HAP-1 (cell line): Measurements from ENCODE around the gene SHLD1.
"Not testable (repeated sequence)": the region's sequence is repeated elsewhere in the genome, so short reads cannot be mapped to it uniquely, and the experiment has no call there.

Experiments
- DNase-seq, 2 experiments: peaks; one replicate each; pipeline ENCODE4 v3.0.0-alpha.2; 2016 to 2020; ENCODE audit warnings: low spot score in 2 of 2
- H3K27me3 ChIP-seq: fragments of 250-450 bp; sonication (Bioruptor Pico); 2 replicates; pipeline ENCODE4 v1.5.1; 2020; ENCODE audit warnings: low read depth, mild to moderate bottlenecking, moderate library complexity
- H3K36me3 ChIP-seq: fragments of 250-450 bp; sonication (Bioruptor Pico); replicated peaks from 2 replicates; pipeline ENCODE4 v1.5.1; 2020; ENCODE audit warnings: mild to moderate bottlenecking
- H3K4me1 ChIP-seq: fragments of 250-450 bp; sonication (Bioruptor Pico); 2 replicates; pipeline ENCODE4 v1.5.1; 2020; ENCODE audit warnings: mild to moderate bottlenecking
- H3K4me3 ChIP-seq: fragments of 250-450 bp; sonication (Bioruptor Pico); 2 replicates; pipeline ENCODE4 v1.5.1; 2020; ENCODE audit warnings: mild to moderate bottlenecking, moderate library complexity
- H3K9me3 ChIP-seq: fragments of 250-450 bp; sonication (Bioruptor Pico); 2 replicates; pipeline ENCODE4 v1.5.1; 2020; ENCODE audit warnings: mild to moderate bottlenecking, moderate library complexity
- in situ Hi-C: fragments of 300-500 bp; cut with MboI; formaldehyde crosslinking; loops from 3 replicates; pipeline ENCODE4 v1.14.3; 2020; ENCODE audit warnings: low sequenced_read_pairs, inconsistent platforms, mixed read lengths

SHLD1 gene

DNA sequence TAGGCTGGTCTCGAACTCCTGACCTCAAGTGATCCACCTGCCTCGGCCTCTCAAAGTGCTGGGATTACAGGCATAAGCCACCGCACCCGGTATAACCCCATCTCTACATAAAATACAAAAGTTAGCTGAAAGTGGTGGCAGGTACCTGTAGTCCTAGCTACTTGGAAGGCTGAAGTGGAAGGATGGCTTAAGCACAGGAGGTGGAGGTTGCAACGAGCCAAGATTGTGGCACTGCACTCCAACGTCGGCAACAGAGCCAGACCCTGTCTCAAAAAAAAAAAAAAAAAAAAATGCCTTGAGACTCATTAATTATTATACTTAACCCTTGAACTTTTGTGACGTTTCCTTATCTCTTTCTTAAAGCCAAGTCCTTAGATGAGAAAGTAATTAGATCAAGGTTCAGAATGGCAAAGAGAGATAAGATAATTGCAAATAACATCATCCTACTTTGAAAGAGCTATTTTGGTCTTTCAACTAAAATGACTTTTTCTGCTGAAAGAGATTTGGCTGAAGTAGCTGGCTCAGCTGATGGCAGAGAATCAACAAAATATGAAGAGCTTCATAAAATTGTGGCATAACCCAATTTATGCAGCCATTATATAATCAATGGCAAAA, 4.7 kb upstream of the SHLD1 start:
- H3K4me1 ChIP-seq, result peaks cover 4% of the 10 kb centered on the region
- no peak overlapping the region for H3K4me3 ChIP-seq
- no peaks in the 10 kb centered on the region for H3K27me3 ChIP-seq
- no peaks in the 10 kb centered on the region for H3K36me3 ChIP-seq
- H3K9me3 ChIP-seq, result no peaks in the 10 kb centered on the region
- in situ Hi-C loops, result no loop called here
- DNase-seq, result no peak

DNA sequence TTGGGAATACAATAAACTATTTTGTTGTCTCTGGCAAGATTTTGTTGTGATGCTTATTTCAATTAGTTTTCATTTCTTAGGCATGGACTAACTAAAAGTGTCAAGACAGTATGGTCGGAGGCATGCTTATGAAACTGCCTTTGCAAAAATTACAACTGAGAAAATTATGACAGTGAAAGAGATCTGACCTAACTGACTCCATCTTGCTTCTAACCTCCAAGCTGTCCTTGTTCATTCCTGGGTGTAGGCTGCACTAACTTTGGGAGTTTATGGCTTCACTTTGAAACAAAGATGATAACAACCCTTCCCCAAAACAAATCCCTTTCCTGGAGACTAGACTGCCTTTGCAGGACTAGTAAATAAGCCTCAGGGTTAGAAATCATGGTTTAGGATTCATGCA, 4.1 kb upstream of the SHLD1 start:
- Histone ChIP-seq H3K9me3 (no peaks in the 10 kb centered on the region), H3K27me3 (no peaks in the 10 kb centered on the region)
- DNase-seq, result no peak

DNA sequence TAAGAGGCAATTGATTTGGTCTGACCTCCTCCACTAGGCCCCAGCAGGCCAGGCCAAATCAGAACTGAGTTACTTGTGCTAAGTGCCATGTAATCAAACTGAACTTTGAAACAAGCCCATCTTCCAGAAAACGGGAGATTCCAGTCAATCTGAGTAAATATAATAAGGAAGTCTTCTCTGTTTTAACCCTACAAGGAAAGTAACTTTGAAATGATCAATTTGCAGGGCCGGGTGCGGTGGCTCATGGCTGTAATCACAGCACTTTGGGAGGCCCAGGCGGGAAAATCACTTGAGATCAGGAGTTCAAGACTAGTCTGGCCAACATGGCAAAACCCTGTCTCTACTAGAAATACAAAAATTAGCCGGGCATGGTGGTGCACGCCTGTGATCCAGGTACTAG, 2.0 kb upstream of the SHLD1 start:
- H3K36me3 ChIP-seq, result no peaks in the 10 kb centered on the region
- peaks cover 7% of the 10 kb centered on the region for H3K4me1 ChIP-seq
- no peak for DNase-seq
- in situ Hi-C loops, result no loop called here
- no peaks in the 10 kb centered on the region for H3K9me3 ChIP-seq
- H3K27me3 ChIP-seq, result no peaks in the 10 kb centered on the region
- no peak overlapping the region for H3K4me3 ChIP-seq

More for the DNA sequence above, 4.1 kb upstream of the SHLD1 start:
- Histone ChIP-seq H3K4me3 (no peak overlapping the region), H3K4me1 (peaks cover 6% of the 10 kb centered on the region), H3K36me3 (no peaks in the 10 kb centered on the region)
- in situ Hi-C loops, result no loop called here

DNA sequence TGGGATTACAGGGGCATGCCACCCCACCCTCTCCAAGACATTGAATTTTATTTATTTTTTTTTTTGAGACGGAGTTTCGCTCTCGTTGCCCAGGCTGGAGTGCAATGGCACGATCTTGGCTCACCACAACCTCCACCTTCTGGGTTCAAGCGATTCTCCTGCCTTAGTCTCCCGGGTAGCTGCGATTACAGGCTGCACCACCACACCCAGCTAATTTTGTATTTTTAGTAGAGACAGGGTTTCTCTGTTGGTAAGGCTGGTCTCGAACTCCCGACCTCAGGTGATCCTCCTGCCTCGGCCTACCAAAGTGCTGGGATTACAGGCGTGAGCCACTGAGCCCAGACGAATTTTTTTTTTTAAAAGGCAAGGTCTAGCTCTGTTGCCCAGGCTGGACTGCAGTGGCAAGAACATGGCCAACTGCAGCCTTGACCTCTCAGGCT, 669 bp upstream of the SHLD1 start:
- in situ Hi-C loops, H3K4me1 ChIP-seq, H3K9me3 ChIP-seq, H3K4me3 ChIP-seq, H3K36me3 ChIP-seq, DNase-seq, H3K27me3 ChIP-seq: not testable (repeated sequence)

DNA sequence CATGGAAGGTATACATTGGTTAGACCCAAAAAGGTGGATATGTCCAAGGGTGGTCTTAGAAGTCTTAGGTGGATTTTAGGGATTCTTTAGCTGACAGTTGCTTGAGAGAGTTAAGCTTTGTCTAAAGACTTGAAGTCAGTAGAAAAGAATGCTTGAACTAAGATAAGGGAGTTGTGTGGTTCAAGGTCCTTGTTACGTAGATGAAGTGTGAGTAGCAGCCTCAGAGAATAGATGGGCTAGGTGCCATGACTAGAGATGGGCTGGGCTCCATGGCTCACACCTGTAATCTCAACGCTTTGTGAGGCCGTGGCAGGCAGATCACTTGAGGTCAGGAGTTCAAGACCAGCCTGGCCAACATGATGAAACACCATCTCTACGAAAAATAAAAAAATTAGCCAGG, 1.7 kb downstream of the SHLD1 start:
- peaks cover 7% of the 10 kb centered on the region for H3K4me1 ChIP-seq
- DNase-seq, result no peak
- no peak overlapping the region for H3K4me3 ChIP-seq

DNA sequence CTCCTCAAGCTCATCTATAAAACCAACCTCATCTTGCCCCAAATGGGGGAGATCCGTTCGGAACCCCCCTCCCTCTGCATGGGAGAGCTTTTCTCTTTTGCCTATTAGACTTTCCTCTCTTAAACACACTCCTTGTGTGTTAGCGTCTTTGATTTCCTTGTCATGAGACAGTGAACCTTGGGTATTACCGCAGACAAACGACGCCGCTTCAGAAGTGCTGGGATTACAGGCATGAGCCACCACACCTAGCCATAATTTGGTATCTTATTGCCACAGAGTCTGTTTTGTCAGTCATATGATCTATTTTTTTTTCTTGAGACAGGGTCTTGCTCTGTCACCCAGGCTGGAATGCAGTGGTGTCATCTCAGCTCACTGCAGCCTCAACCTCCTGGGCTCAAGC, 3.6 kb downstream of the SHLD1 start:
- H3K36me3 ChIP-seq, result no peaks in the 10 kb centered on the region
- no peak for DNase-seq
- no peaks in the 10 kb centered on the region for H3K27me3 ChIP-seq
- H3K4me3 ChIP-seq, result no peak overlapping the region
- no peaks in the 10 kb centered on the region for H3K9me3 ChIP-seq
- H3K4me1 ChIP-seq, result peaks cover 7% of the 10 kb centered on the region
- in situ Hi-C loops, result no loop called here

More for the DNA sequence above, 1.7 kb downstream of the SHLD1 start:
- no peaks in the 10 kb centered on the region for H3K27me3 ChIP-seq
- H3K9me3 ChIP-seq, result no peaks in the 10 kb centered on the region
- H3K36me3 ChIP-seq, result no peaks in the 10 kb centered on the region
- in situ Hi-C loops, result no loop called here

DNA sequence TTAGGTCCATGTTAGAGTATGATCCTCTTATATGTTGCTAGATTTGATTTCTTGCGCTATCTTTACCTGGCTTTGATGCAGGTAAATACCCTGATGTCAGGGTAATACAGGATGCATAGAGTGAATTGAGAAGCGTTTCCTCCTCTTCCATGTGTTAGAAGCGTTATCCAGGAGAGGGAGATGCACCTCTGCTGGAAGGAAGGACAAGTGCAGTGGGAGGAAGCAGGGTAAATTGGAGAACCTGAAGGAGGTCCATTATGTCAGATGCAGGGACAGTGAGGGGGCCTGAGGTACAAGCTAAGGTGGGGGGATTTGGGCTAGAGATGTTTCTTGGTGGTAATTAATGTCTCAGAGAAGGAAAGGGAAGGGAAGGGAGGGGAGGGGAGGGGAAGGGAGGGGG, 7.7 kb downstream of the SHLD1 start:
- H3K9me3 ChIP-seq, result no peaks in the 10 kb centered on the region
- no peak overlapping the region for H3K4me3 ChIP-seq
- in situ Hi-C loops, result no loop called here
- H3K27me3 ChIP-seq, result no peaks in the 10 kb centered on the region
- H3K4me1 ChIP-seq, result no peaks in the 10 kb centered on the region
- H3K36me3 ChIP-seq, result no peaks in the 10 kb centered on the region
- DNase-seq, result no peak

DNA sequence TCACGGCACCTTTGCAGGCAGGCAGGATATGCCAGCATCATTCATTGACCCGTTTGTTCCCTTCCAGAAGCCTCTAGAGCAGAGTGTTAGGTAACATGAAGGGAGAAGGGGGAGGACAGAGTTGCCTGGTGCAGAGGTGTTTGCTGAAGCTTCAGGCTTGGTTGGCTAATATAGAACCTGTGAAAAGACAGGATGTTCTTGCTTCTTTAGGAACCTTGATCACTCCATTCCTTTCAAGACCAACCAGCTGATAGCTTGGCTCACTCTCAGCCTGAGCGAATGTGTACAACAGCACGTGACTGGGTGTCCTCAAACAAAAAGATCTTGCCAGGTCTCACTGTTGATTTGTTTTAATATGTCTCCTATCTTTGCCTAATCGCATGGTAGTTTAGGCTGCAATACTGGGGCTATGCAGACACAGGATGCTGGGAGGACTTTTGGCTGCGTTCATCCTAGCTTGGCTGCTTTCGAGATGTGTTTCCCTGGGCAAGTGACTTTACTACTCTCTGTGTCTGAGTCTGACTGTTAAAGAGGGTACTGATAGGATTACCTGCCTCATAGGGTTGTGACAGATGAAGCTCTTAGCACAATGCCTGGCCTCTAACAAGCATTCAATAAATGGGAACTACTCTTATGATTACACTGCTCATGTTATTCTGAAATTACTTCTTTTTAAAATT, 16.0 kb downstream of the SHLD1 start:
- no peaks in the 10 kb centered on the region for H3K4me1 ChIP-seq
- in situ Hi-C loops, result no loop called here

DNA sequence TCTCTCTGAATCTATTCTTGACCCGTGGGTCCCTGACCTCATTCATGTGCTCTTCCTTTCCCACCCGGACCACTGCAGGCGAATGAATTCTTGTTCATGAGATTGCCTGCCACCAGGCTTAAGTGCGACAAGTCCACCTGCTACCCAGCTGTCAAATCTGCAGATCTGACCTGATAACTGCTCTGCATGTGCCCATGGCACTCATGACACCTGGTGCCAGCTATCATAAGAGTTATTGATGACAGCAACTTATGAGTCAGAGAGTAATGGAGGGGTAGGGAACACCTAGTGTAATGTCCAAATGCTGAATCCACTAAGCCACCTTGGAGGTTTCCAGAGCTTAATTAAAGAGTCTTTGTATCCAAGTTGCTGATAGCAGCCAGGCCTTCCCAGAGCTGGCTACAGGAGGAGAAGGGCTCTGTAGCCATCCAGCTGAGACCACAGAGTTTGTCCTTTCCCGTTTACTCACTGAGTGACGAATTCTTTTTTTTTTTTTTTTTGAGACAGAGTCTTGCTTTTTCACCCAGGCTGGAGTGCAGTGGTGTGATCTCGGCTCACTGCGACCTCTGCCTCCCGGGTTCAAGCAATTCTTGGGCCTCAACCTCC, 17.4 kb downstream of the SHLD1 start:
- Histone ChIP-seq H3K36me3 (no peaks in the 10 kb centered on the region), H3K27me3 (no peaks in the 10 kb centered on the region), H3K9me3 (no peaks in the 10 kb centered on the region), H3K4me3 (no peak overlapping the region), H3K4me1 (no peaks in the 10 kb centered on the region)
- in situ Hi-C loops, result no loop called here
- DNase-seq, result no peak

More for the DNA sequence above, 16.0 kb downstream of the SHLD1 start:
- Histone ChIP-seq H3K4me3 (no peak overlapping the region), H3K9me3 (no peaks in the 10 kb centered on the region), H3K36me3 (no peaks in the 10 kb centered on the region), H3K27me3 (no peaks in the 10 kb centered on the region)
- DNase-seq, result no peak

DNA sequence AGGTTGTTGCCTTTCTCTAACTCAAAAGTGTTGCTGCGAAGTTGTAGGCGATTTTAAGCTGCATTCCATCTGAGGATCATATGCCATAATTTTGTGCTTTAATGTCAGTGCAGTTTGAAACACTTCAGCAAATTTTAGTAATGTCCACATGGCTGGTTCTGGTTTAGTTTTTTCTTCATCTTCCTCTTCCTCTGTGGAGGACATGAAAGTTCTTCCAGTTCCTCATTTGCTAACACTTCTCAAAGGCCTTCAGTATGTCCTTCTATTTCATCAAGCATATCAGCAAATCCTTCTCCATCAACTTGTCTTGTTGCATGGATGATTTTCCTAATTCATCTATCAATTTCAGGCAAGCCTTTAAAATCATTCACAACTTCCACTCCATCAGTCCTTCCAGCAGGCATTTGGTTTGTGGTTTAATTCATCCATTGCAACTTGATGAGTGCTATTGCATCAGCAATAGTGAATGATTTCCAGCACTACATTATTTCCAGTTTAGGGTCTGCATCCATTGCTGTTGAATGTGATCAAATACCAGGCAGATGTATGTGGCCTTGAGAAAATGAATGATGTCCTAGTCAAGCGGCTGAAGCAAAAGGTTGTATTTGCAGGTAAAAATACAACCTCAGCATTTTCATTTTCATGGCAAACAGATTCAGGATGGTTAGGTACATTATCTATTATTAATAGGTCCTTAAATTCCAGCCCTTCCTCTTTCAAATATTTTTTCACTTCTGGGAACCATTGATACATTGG, 20.2 kb downstream of the SHLD1 start:
- H3K36me3 ChIP-seq, result no peaks in the 10 kb centered on the region; the same call in none of the 2 replicates
- in situ Hi-C loops, result no loop called here
- H3K4me3 ChIP-seq, result no peak overlapping the region
- H3K27me3 ChIP-seq, result no peaks in the 10 kb centered on the region
- H3K4me1 ChIP-seq, result no peaks in the 10 kb centered on the region
- DNase-seq, result no peak
- no peaks in the 10 kb centered on the region for H3K9me3 ChIP-seq

DNA sequence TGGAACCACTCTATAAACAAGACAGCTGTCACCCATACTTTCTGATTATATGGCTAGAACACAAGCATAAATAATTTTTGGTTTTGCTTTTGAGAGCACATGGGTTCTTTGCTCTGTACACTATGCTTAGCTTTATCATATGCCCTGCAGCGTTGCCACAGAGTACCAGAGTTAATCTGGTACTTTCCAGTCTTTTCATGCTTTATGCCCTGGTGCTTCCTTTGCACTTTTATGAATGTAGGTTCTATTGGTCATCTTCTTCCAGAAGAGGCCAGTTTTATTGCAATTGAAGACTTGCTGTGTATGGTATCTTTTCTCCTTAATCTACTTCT, 20.8 kb downstream of the SHLD1 start:
- no peak for DNase-seq
- in situ Hi-C loops, result no loop called here
- Histone ChIP-seq H3K9me3 (no peaks in the 10 kb centered on the region), H3K27me3 (no peaks in the 10 kb centered on the region), H3K4me3 (no peak overlapping the region), H3K36me3 (no peaks in the 10 kb centered on the region; the same call in none of the 2 replicates), H3K4me1 (no peaks in the 10 kb centered on the region)

DNA sequence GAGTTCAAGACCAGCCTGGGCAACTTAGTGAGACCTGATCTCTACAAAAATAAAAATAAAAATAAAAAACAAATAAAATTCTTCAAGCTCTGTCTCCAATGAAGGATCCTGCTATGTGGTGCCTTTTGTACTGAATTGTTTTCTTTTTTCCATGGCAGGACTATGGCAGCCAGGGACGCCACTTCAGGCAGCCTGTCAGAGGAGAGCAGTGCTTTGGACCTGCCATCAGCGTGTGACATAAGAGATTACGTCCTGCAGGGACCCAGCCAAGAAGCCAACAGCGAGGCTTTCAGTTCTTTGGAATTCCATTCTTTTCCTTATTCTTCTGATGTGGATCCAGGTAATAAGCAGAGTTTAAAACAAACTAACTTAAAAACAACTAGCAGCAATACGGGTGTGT, 22.5 kb downstream of the SHLD1 start:
- no peaks in the 10 kb centered on the region for H3K4me1 ChIP-seq
- H3K27me3 ChIP-seq, result no peaks in the 10 kb centered on the region
- in situ Hi-C loops, result no loop called here
- H3K4me3 ChIP-seq, result no peak overlapping the region
- H3K9me3 ChIP-seq, result no peaks in the 10 kb centered on the region
- no peak for DNase-seq
- no peaks in the 10 kb centered on the region; the same call in none of the 2 replicates for H3K36me3 ChIP-seq

DNA sequence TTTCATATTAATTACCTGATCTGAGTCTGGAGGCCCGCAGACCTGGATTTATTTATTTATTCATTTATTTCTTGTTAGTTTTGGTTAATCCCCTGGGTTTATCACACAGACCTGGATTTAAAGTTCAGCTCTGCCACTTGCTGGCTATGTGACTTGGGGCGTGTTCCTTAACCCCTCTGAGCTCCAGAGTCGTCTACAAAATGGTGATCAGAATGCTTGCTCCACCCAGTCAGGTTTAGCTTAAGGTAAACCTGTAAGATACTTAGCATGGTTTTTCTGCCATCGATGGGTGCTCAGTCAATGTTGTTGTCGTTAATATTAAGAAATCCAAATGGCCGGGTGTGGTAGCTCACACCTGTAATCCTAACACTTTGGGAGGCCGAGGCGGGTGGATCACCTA, 23.4 kb downstream of the SHLD1 start:
- H3K27me3 ChIP-seq, result no peaks in the 10 kb centered on the region
- no peaks in the 10 kb centered on the region; the same call in none of the 2 replicates for H3K36me3 ChIP-seq
- H3K4me1 ChIP-seq, result no peaks in the 10 kb centered on the region
- no peaks in the 10 kb centered on the region for H3K9me3 ChIP-seq
- DNase-seq, result no peak
- in situ Hi-C loops, result no loop called here
- no peak overlapping the region for H3K4me3 ChIP-seq

DNA sequence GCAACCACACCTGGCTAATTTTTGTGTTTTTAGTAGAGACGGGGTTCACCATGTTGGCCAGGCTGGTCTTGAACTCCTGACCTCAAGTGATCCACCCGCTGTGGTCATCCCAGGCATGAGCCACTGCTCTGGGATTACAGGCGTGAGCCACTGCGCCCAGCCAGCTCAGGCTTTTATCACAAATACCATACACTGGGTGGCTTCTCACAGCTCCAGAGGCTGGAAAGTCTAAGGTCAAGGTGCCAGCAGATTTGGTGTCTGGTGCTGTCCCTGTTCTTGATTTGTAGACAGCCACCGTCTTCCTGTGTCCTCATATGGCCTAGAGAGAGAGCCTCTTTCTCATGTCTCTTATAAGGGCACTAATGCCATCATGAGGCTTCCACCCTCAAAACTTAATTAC, 25.9 kb downstream of the SHLD1 start:
- no peak for DNase-seq
- Histone ChIP-seq H3K9me3 (no peaks in the 10 kb centered on the region), H3K36me3 (no peaks in the 10 kb centered on the region; the same call in none of the 2 replicates), H3K27me3 (no peaks in the 10 kb centered on the region), H3K4me3 (no peak overlapping the region), H3K4me1 (no peaks in the 10 kb centered on the region)
- in situ Hi-C loops, result no loop called here
